GM12878 (cell line): ENCODE results near the gene C1orf21. TPM values are rescaled to one million over a fixed set of nuclear protein-coding genes. Genes with fewer than 3 reads are reported as not detected.

ENCODE experiments used
- ATAC-seq: fragments of 200-7000 bp; cut with Tn5 transposase; 3 replicates; pipeline ENCODE4 v1.9.1; 2020; ENCODE audit warnings: mild to moderate bottlenecking, moderate library complexity
- BruUV-seq: library from RNA; stranded (reverse); fragments of 400-500 nt; replicated peaks from 2 replicates; lab custom pipeline; 2021; lab: Mats Ljungman, UMichigan
- CTCF ChIA-PET: fragments of 300-600 bp; sonication (Branson Sonifier 250); formaldehyde crosslinking; extraction: SDS; loops from one replicate; lab custom pipeline; 2021; ENCODE audit warnings: inconsistent platforms; lab: Yijun Ruan, JAX
- POLR2A ChIA-PET: fragments of 350-600 bp; formaldehyde crosslinking; extraction: SDS; loops from one replicate; lab custom pipeline; 2021; ENCODE audit warnings: inconsistent platforms; lab: Charles Lee
- RAD21 ChIA-PET: fragments of 300-600 bp; sonication (Branson Sonifier 250); formaldehyde crosslinking; loops from one replicate; lab custom pipeline; 2023; ENCODE audit warnings: antibody characterized with exemption; ENCODE audit not compliant: unreplicated experiment; lab: Charles Lee
- SMC1A ChIA-PET: fragments of 300-600 bp; sonication (Branson Sonifier 250); formaldehyde crosslinking; loops from one replicate; lab custom pipeline; 2023; ENCODE audit not compliant: unreplicated experiment, uncharacterized antibody; lab: Charles Lee
- DNase-seq: peaks from one replicate; pipeline ENCODE4 v3.0.0-alpha.2; 2011; ENCODE audit warnings: low read depth, low spot score
- FAIRE-seq: peaks from 3 replicates; lab custom pipeline; 2011; peaks lifted over from hg19 to GRCh38; lab: Jason Lieb, UNC
- H2AFZ ChIP-seq: 2 replicates; pipeline ENCODE4 v1.6.0; 2011; ENCODE audit warnings: low read depth, low read length, control low read depth; ENCODE audit not compliant: control insufficient read depth
- H3K27ac ChIP-seq: 2 replicates; pipeline ENCODE4 v1.5.1; 2011; ENCODE audit warnings: control low read depth; ENCODE audit not compliant: control insufficient read depth, insufficient read depth
- H3K27me3 ChIP-seq, 2 experiments: replicated peaks in 1 of 2; 2 replicates each; pipeline versions ENCODE4 v1.6.0 to v1.6.1; 2011; ENCODE audit warnings: low read length in 1 of 2; ENCODE audit not compliant: control insufficient read depth in 2 of 2, insufficient read depth in 2 of 2
- H3K36me3 ChIP-seq, 2 experiments: 2 replicates each; pipeline ENCODE4 v1.5.1; 2011; ENCODE audit warnings: low read length in 1 of 2; ENCODE audit not compliant: control insufficient read depth in 2 of 2, insufficient read depth in 2 of 2
- H3K4me1 ChIP-seq: 2 replicates; pipeline ENCODE4 v1.6.1; 2011; ENCODE audit warnings: mild to moderate bottlenecking, low read length, moderate library complexity, mixed read lengths; ENCODE audit not compliant: control insufficient read depth, insufficient read depth
- H3K4me2 ChIP-seq: 2 replicates; pipeline ENCODE4 v1.6.0; 2011; ENCODE audit warnings: control low read depth; ENCODE audit not compliant: control insufficient read depth, insufficient read depth
- H3K4me3 ChIP-seq: fragments of 200-600 bp; sonication (generic); 2 replicates; pipeline ENCODE4 v1.5.1; 2016
- H3K79me2 ChIP-seq: 2 replicates; pipeline ENCODE4 v1.6.0; 2011; ENCODE audit warnings: low read length; ENCODE audit not compliant: control insufficient read depth, insufficient read depth
- H3K9ac ChIP-seq: 2 replicates; pipeline ENCODE4 v1.8.0; 2011; ENCODE audit warnings: low read length, control low read depth, mixed read lengths; ENCODE audit not compliant: control insufficient read depth, insufficient read depth
- H3K9me3 ChIP-seq: replicated peaks from 3 replicates; pipeline ENCODE4 v1.5.1; 2011; ENCODE audit warnings: mild to moderate bottlenecking, low read length; ENCODE audit not compliant: control insufficient read depth, insufficient read depth
- H4K20me1 ChIP-seq: 2 replicates; pipeline ENCODE4 v1.6.0; 2011; ENCODE audit not compliant: control insufficient read depth, insufficient read depth
- ETV6 ChIP-seq, 2 experiments: fragments of 450-650 bp in 1 of 2; IDR thresholded peaks in 1 of 2; conservative IDR thresholded peaks in 1 of 2; 2 replicates each; pipeline ENCODE4 v1.6.1; 2014; ENCODE audit warnings: antibody characterized with exemption in 1 of 2, borderline replicate concordance in 1 of 2, low read depth in 1 of 2, mild to moderate bottlenecking in 1 of 2, moderate library complexity in 1 of 2
- GATAD2B ChIP-seq: fragments of 450-650 bp; conservative IDR thresholded peaks from 2 replicates; pipeline ENCODE4 v1.6.1; 2017; ENCODE audit warnings: low read depth, mild to moderate bottlenecking, moderate library complexity
- ZBED1 ChIP-seq: IDR thresholded peaks from 2 replicates; pipeline ENCODE4 v1.6.1; 2016; ENCODE audit warnings: borderline replicate concordance
- ZNF24 ChIP-seq: fragments of 450-650 bp; IDR thresholded peaks from 2 replicates; pipeline ENCODE4 v1.6.1; 2017; ENCODE audit warnings: antibody characterized with exemption, mild to moderate bottlenecking
- ZNF384 ChIP-seq: IDR thresholded peaks from 2 replicates; pipeline ENCODE4 v1.6.1; 2012; ENCODE audit warnings: low read depth, mild to moderate bottlenecking, low read length, improper control_type of control experiment, borderline replicate concordance
- WGBS: methylation state at CpG from one replicate; pipeline ENCODE4 v1.1.6; 2016; ENCODE audit warnings: low lambda C conversion rate; ENCODE audit not compliant: insufficient replicate concordance, insufficient coverage; ENCODE audit errors: missing lambda C conversion rate; 5-methylcytosine and 5-hydroxymethylcytosine counted together
- in situ Hi-C: fragments of 300-500 bp; cut with MboI; formaldehyde crosslinking; loops from 9 replicates; pipeline ENCODE4 v1.14.3; 2018; ENCODE audit warnings: mixed read lengths
- intact Hi-C: fragments of 100-400 bp; cut with micrococcal nuclease; formaldehyde crosslinking; loops from one replicate; pipeline ENCODE4 v1.14.2; 2022; ENCODE audit not compliant: unreplicated experiment
- polyA plus RNA-seq, 11 experiments: library from polyadenylated mRNA; depleted of rRNA in 4 of 11; unstranded in 6 of 11; stranded (reverse) in 5 of 11; fragments of >200 nt; fragmentation: Nextera tagmentation in 4 of 11; fragmentation: Illumina TruSeq in 1 of 11; extraction: Ambion mirVana in 4 of 11; extraction: Trizol in 1 of 11; gene quantifications; 1 replicate in 1 of 11; 2 replicates in 10 of 11; pipeline versions ENCODE4 v1.2.1 to v1.2.3, GENCODE V29; 2011 to 2016; ENCODE audit warnings: inconsistent platforms in 2 of 11, missing spikeins in 2 of 11, low read depth in 1 of 11
- total RNA-seq, 4 experiments: library from RNA; depleted of rRNA in 3 of 4; stranded (reverse); fragments of >200 nt in 3 of 4; fragmentation: Illumina TruSeq in 1 of 4; extraction: Trizol in 1 of 4; gene quantifications; 2 replicates each; pipeline versions ENCODE4 v1.2.1 to v1.2.3, GENCODE V29; 2013 to 2021
- TF ChIP-seq, protein P1 (sequence below): fragments of 450-650 bp; formaldehyde crosslinking; IDR thresholded peaks from 2 replicates; pipeline ENCODE4 v1.4.0; 2022; ENCODE audit warnings: mild to moderate bottlenecking, moderate library complexity
- TF ChIP-seq, protein P2 (sequence below): fragments of 450-650 bp; IDR thresholded peaks from 2 replicates; pipeline ENCODE4 v1.6.1; 2017; ENCODE audit warnings: borderline replicate concordance
- TF ChIP-seq, protein P3 (sequence below): IDR thresholded peaks from 2 replicates; pipeline ENCODE4 v1.6.1; 2012; ENCODE audit warnings: low read length, inconsistent platforms

The C1orf21 gene
- total and polyA plus RNA-seq, 10 of the 15 experiments (the other 5 are each of a cell fraction or from before 2014, with no cell fraction given) = 0.03 to 1.6 (median 0.17) TPM; not detected in 3

DNA sequence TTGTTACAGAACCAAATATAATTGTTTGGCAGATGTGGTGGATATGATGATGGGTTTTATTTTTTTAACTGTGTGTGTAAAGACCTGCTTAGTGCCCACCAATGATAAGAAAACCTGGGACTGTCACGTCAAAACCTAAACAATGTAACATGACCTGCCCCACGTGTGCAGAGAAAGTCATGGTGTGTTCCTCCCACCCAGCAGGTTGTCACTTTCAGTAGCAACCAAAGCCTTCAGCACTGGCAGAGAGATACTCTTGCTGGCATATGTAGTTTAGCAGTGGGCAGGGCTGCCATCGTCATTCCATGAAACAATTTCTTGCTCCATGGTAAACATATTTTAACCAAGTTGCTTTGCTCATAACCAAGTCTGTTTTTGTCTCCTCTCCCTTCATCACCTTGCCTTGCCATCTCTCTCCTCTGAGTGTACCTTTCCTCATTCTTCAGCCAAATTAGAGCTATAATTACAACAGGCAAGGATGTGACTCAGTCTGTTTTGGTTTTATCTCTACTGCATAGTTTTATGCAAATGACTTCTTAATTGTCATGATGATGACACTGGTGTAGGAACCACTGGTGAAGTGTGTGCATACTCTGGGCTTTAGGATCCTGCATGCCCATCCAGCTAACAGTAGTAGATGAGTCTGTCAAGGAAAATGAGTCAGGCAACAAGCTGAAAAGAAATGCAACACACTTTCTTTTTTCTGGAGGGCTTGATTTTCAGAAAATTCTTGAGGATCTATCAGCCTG is 217.5 kb downstream of the C1orf21 start:
- no peak for FAIRE-seq
- H3K79me2 ChIP-seq = no peaks in the 10 kb centered on the region
- TF ChIP-seq ZBED1 = no peak
- TF ChIP-seq GATAD2B = no peak
- TF ChIP-seq ZNF384 = no peak
- TF ChIP-seq, protein P1, sequence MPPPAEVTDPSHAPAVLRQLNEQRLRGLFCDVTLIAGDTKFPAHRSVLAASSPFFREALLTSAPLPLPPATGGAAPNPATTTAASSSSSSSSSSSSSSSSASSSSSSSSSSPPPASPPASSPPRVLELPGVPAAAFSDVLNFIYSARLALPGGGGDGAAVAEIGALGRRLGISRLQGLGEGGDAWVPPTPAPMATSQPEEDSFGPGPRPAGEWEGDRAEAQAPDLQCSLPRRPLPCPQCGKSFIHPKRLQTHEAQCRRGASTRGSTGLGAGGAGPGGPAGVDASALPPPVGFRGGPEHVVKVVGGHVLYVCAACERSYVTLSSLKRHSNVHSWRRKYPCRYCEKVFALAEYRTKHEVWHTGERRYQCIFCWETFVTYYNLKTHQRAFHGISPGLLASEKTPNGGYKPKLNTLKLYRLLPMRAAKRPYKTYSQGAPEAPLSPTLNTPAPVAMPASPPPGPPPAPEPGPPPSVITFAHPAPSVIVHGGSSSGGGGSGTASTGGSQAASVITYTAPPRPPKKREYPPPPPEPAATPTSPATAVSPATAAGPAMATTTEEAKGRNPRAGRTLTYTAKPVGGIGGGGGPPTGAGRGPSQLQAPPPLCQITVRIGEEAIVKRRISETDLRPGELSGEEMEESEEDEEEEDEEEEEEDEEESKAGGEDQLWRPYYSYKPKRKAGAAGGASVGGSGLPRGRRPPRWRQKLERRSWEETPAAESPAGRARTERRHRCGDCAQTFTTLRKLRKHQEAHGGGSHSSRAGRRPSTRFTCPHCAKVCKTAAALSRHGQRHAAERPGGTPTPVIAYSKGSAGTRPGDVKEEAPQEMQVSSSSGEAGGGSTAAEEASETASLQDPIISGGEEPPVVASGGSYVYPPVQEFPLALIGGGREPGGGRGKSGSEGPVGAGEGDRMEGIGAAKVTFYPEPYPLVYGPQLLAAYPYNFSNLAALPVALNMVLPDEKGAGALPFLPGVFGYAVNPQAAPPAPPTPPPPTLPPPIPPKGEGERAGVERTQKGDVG = no peak
- TF ChIP-seq, protein P2, sequence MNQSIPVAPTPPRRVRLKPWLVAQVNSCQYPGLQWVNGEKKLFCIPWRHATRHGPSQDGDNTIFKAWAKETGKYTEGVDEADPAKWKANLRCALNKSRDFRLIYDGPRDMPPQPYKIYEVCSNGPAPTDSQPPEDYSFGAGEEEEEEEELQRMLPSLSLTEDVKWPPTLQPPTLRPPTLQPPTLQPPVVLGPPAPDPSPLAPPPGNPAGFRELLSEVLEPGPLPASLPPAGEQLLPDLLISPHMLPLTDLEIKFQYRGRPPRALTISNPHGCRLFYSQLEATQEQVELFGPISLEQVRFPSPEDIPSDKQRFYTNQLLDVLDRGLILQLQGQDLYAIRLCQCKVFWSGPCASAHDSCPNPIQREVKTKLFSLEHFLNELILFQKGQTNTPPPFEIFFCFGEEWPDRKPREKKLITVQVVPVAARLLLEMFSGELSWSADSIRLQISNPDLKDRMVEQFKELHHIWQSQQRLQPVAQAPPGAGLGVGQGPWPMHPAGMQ = no peak
- no peak for TF ChIP-seq ZNF24
- TF ChIP-seq, protein P3, sequence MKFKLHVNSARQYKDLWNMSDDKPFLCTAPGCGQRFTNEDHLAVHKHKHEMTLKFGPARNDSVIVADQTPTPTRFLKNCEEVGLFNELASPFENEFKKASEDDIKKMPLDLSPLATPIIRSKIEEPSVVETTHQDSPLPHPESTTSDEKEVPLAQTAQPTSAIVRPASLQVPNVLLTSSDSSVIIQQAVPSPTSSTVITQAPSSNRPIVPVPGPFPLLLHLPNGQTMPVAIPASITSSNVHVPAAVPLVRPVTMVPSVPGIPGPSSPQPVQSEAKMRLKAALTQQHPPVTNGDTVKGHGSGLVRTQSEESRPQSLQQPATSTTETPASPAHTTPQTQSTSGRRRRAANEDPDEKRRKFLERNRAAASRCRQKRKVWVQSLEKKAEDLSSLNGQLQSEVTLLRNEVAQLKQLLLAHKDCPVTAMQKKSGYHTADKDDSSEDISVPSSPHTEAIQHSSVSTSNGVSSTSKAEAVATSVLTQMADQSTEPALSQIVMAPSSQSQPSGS = no peak
- no peak for TF ChIP-seq ETV6 (conservative IDR thresholded peaks at IDR 0.05 in 1 of 2, IDR thresholded peaks at IDR 0.05 in 1 of 2; ENCODE audit: borderline replicate concordance in 1 of 2, low read depth in 1 of 2)
- TF ChIP-seq, all 136 proteins: peak for 0
- no peak overlapping the region for H3K4me3 ChIP-seq
- ATAC-seq = no peak
- RAD21 ChIA-PET = no interaction called here
- H3K36me3 ChIP-seq = no peaks in the 10 kb centered on the region
- 60% methylated on average over 3 of the region's 3 CpGs for WGBS
- no peak overlapping the region for H3K27ac ChIP-seq
- POLR2A ChIA-PET = no interaction called here
- no TSS peak for BruUV-seq
- no peaks in the 10 kb centered on the region; the same call in 2 of the 3 replicates for H3K9me3 ChIP-seq
- intact Hi-C loops = no loop called here
- H3K27me3 ChIP-seq = no peaks in the 10 kb centered on the region; a peak in 1 of 4 replicates
- H3K9ac ChIP-seq = no peak overlapping the region
- no peak overlapping the region for H3K4me2 ChIP-seq
- no peak overlapping the region for H2AFZ ChIP-seq
- peaks cover 6% of the 10 kb centered on the region; the same call in 1 of the 2 replicates for H3K4me1 ChIP-seq
- H4K20me1 ChIP-seq = no peaks in the 10 kb centered on the region
- SMC1A ChIA-PET = no interaction called here
- in situ Hi-C loops = no loop called here
- CTCF ChIA-PET = no interaction called here
- no peak for DNase-seq
